Pons (tissue), 1 donor: ENCODE data around the gene TMPRSS13.
"Not testable (repeated sequence)": the region's sequence is repeated elsewhere in the genome, so short reads cannot be mapped to it uniquely, and the experiment has no call there.

Source experiments
- DNase-seq: peaks from one replicate; pipeline ENCODE4 v3.0.0-alpha.2; 2016; ENCODE audit warnings: low spot score

TMPRSS13 gene

DNA sequence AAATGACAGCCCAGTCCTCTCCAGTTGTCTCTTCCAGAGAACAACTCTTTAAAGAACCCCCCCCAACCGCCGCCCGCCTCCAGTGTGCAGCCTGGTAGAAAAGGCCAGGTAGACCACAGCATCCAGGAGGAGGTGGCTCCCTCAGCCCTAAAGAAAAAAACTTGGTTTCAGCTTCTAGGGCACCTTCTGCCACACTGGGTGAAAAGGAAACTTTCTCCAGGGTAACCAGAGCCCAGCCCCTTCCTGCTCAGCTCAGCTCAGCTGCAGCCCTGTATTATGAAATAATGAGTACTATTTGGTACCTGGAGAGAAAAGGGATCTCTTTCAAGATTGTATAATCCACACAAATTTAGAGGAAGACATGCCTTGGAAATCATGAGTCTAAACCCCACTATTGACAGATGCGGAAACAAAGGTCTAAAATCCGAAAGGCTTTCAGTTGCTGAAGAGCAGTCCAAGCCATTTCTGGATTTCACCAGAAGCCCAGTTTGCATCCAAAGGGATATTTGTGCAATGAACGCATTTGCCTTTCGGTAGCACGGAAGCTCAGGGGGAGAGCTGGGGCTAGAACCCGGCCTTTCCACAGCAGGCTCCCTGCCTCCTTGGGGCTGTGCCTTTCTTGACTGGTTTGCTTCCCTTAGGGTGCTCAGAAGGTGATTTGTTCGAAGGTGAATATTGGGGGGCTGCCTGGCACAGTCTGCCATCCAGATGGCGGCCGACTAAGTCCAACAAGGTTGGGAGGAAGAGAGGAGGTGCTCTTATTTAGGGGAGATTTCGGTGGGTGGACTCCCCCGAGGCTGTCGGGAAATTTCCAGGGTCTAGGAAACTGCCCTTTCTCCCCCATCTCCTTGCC lies 56.0 kb downstream of the TMPRSS13 start:
- DNase-seq, result no peak

GRCh38 chr11:117872420-117872961 lies 56.7 kb downstream of the TMPRSS13 start:
- DNase-seq, result no peak

- no peak for DNase-seq
Observed at GRCh38 chr11:117871784-117872183, 57.4 kb downstream of the TMPRSS13 start.

GRCh38 chr11:117871160-117871559 lies 58.0 kb downstream of the TMPRSS13 start:
- no peak for DNase-seq

DNA sequence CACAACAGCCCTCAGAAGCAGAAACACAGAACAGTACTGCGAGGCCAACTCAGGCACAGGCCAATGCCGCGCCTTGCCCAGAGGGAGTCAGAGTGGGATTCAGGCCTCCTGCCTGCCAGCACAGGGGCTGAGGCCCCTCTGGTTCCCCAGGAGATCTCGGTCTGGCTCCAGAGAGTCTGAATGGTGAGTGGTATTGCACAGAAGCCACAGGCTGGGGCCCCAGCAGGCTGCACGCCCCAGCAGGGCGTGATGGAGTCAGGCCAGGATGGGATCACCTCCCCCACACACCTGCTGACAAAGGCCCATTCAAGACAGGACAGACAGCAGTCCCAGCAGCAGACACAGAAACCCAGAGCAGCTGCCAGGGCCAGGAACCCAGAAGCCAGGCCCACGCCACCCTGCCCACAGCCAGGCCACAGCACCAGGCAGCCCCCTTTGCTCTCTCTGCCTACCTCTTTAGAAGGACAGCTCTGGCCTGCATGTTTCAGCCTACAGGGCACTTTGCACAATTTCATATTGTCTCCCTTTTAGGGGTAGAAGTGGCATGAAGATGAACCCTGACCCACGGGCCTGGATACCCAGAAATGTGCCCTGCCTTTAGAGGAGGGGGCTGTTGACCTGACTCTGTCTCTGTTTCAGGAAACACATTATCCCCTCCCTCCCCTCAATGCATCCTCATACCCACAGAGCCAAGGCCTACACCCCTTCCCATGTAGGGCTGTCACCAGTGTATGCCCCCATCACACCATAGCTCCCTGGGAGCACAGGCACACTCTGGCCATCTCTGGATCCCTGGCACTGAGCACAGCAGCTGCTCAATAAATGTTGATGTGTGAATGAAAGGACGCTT lies 58.9 kb downstream of the TMPRSS13 start:
- peak; percentile 62 for DNase-seq

GRCh38 chr11:117869604-117870003 lies 59.6 kb downstream of the TMPRSS13 start:
- DNase-seq, result no peak

- DNase-seq, result no peak
Observed at GRCh38 chr11:117868815-117869561, 60.2 kb downstream of the TMPRSS13 start.

- no peak for DNase-seq
Observed at GRCh38 chr11:117868088-117868487, 61.1 kb downstream of the TMPRSS13 start.

DNA sequence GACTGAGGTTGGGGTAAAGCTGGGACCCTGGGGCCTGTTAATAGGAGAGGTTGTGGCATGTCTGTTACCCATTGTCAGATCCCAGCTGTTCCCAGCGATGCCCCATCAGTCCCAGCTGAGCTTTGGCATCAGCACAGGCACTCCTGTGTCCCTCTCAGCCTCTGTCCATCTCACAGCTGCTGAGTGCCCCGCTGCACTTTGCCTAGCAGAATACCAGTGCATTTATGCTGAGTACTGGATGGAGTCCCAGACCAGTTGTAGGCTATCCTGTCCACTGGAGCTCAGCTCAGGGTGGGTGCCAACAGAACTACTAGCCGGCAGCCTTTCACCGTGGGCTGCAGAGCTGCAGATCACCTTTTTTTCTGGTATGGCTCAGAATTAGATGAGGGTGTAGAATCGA lies 62.7 kb downstream of the TMPRSS13 start:
- DNase-seq, result peak; percentile 84

DNA sequence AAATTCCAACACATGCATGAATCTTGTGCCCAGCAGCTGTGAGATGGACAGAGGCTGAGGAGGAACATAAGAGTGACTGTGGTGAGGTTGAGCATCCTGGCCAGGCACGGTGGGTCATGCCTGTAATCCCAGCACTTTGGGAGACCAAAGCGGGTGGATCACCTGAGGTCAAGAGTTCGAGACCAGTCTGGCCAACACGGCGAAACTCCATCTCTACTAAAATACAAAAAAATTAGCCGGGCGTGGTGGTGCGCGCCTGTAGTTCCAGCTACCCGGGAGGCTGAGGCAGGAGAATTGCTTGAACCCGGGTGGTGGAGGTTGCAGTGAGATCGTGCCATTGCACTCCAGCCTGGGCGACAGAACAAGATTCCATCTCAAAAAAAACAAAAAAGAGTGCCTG lies 63.7 kb downstream of the TMPRSS13 start:
- DNase-seq, result not testable (repeated sequence)

- DNase-seq, result no peak
Observed at GRCh38 chr11:117863383-117863782, 65.8 kb downstream of the TMPRSS13 start.

- no peak for DNase-seq
Observed at GRCh38 chr11:117862753-117863152, 66.4 kb downstream of the TMPRSS13 start.

DNA sequence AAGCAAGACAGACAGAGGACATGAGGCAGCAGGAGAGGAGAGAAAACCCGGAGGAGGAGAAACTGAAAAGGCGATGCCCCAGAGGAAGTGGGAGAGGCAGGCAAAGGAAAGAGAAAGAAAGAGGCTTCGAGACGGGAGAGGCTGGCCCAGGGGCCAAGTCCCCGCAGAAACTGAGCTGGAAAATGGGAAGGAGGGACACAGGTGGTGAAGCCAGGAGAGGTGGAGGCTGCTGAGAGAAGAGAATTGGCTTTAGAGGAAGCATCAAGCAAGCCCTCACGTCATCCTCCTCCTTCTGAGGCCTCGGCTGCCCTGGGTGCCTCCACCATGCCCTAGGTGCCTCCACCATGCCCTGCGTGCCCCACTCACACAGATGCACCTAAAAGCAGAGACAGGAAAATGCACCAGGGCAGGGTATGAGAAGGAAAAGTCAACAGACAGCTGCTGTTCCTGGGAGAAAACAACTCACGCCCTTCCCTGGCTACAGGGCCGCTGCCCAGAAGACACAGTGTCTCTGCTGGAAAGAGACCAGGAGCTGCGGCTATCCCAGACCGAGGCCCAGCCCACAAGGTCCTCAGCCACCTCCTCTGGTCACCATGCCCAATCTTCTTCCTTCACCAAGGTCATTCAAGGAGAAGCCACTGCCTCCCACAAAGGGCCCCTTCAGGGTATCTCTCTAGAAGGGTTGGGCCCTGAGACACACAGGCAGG lies 67.0 kb downstream of the TMPRSS13 start:
- no peak for DNase-seq

DNA sequence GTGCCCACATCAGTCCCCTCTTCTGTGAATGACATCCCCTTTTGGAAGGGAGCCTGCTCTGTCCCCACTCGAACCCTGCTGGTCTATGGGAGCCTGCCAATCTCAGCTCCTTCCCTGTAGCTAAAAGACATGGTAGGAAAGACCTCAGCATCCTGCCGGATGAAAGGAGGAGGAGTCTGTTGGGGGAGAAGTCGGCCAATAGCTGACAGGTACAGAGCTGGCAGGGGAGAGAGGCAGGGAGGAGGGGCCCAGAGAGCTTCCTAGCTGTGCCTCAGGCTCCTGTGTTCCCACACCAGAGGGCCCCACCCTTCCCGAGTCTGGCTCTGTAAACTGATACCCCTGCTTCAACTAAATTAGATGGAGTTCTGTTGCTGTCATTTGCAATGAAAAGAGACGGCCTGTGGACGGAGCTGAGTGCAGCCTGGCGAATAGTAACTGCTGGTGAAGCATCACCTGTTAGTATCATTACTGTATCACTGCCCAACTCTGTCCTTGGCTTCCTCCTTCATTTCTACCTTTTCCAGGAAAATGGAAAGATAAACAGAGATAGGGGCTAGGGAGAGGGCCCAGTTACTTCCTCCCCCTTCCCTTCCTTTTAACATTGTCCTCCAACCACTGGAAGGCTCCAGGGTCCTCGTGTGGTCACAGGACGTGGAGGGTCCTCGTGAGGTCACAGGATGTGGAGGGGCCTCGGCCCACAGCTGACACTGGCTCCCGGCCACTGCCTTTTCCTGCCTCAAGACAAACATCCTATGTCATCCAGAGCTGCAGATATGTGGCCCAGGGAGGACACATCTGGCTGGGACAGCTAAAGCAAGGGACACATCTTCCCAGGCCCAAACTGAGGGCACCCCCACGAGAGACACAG lies 67.8 kb downstream of the TMPRSS13 start:
- no peak for DNase-seq

GRCh38 chr11:117860139-117860538 lies 69.1 kb downstream of the TMPRSS13 start:
- no peak for DNase-seq

GRCh38 chr11:117859488-117860112 lies 69.6 kb downstream of the TMPRSS13 start:
- DNase-seq, result no peak

GRCh38 chr11:117859061-117859460 lies 70.1 kb downstream of the TMPRSS13 start:
- DNase-seq, result no peak

DNA sequence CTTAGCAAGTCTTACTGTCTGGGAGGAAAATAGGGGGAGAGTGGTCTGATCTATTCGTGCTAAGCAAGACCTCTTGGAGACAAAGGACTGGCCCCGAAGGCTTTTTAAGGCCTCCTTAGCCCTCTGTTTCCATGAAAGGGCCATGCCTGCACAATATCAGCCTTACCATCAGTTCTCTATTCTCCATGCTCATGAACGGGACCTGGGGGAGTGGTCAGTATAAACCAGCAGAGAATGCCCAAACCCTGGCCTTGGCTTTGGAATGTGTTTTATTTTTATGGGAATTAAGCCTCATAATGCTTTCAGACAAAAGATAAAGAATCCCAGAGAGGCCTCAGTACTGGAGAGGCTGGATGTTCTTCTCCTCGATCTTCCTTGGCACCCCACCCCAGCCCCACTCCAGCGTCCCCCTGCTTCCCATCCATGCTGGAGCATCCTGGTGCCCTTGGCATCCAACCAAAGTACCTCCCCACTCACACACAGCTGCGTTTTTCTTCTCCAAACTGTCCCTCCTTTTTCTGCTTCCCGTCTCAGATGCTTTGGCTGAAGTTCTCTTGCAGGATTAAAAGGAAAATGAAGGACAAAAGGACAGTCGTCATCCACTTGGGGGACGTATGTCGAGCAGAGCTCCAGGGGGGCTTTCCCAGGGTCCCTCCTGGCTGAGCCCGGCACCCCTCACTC lies 71.3 kb downstream of the TMPRSS13 start:
- DNase-seq, result no peak

DNA sequence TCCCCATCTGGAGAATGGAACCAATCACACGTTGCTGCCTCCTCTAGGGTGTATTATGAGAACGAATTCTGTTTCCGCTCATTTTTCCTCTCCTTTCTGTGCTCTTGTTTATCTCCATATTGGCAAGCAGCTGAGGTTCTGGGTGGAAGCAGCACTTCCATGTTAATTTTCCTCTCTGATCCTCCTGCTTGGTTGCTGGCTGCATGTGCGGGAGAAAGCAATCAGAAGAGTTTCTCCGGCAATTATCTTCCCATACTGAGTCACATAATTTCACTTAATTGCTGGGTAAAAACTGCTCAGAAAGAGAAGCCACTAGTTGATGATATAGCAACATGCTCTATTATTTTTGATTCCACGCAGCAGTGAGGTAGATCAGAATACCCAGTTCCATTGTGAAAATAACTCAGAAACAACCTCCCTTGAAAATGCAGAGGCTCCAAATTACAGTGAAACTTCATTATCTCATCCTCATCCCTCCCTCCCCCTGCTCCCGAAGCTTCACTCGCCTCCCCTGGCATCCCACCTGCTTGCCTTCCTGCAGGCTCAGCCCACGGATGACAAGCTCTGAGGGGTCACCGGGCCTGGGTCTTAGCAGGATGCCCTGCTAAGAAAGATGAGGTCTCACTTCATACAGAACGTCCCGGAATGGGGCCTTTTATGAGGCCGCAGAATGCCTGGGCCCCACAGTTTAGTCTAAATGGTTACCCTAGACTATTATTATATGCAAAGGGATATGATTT lies 73.1 kb downstream of the TMPRSS13 start:
- no peak for DNase-seq
